NCI-H2227 (cell line): ENCODE data around the gene SGCB.

Experiments
- DNase-seq: peaks from one replicate; lab custom pipeline; 2025; ENCODE audit not compliant: unreplicated experiment; lab: John Stamatoyannopoulos, UW

The SGCB gene

GRCh38 chr4:52028970-52029369, 9.1 kb downstream of the SGCB start:
- DNase-seq = no peak

- no peak for DNase-seq
Measured at GRCh38 chr4:52019936-52020657, 18.0 kb downstream of the SGCB start, which contains the start of gene LRRC66. Gene LRRC66 (minus strand): TSS chr4:52020363. CDS start chr4:52017613, 2,750 bp downstream.

GRCh38 chr4:52017814-52018213, 20.3 kb downstream of the SGCB start:
- no peak for DNase-seq

GRCh38 chr4:52016981-52017380, 21.1 kb downstream of the SGCB start:
- DNase-seq = no peak

GRCh38 chr4:52015366-52015765, 22.7 kb downstream of the SGCB start:
- DNase-seq = peak; percentile 1

GRCh38 chr4:52014903-52015302, 23.2 kb downstream of the SGCB start:
- no peak for DNase-seq

GRCh38 chr4:52012651-52013050, 25.4 kb downstream of the SGCB start:
- no peak for DNase-seq

GRCh38 chr4:52010986-52011385, 27.1 kb downstream of the SGCB start:
- no peak for DNase-seq

- DNase-seq = no peak
Measured at GRCh38 chr4:52006887-52007286, 31.2 kb downstream of the SGCB start.

GRCh38 chr4:52005604-52006273, 32.4 kb downstream of the SGCB start:
- DNase-seq = no peak

- no peak for DNase-seq
Measured at GRCh38 chr4:52004414-52004813, 33.7 kb downstream of the SGCB start.

- no peak for DNase-seq
Measured at GRCh38 chr4:52001616-52002015, 36.5 kb downstream of the SGCB start.

GRCh38 chr4:51999250-51999649, 38.8 kb downstream of the SGCB start:
- DNase-seq = no peak

GRCh38 chr4:51998837-51999236, 39.3 kb downstream of the SGCB start:
- DNase-seq = no peak

- DNase-seq = no peak
Measured at GRCh38 chr4:51997647-51998046, 40.5 kb downstream of the SGCB start.

- DNase-seq = no peak
Measured at GRCh38 chr4:51995647-51996220, 42.4 kb downstream of the SGCB start.
